ENCODE data around the gene C8B.

DNA sequence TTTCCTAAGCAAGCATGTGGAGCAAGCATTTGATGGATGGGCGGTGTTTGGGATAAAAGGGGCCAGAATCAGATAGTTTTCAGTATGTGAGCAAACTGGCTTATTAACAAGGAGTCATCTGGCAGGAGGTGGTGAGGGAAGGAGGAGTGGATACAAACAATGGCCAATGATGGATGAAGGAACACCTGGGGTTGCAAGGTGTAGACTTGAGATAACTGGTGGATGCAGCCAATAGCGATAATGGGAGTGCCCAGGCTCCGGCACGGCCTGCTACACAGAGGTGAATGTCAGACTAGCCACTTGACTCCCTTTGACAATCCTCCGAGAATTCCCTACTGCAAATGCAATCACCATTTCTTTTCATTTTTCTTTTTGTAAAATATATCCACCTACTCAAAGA lies 41.7 kb downstream of the C8B start:
- no peak for TF ChIP-seq EZH2 (IDR thresholded peaks at IDR 0.05; ENCODE audit: insufficient read depth, poor library complexity, severe bottlenecking)
- TF ChIP-seq EZH2phosphoT487 (IDR thresholded peaks at IDR 0.05; ENCODE audit: insufficient read depth, low read depth) = no peak
